Duodenal mucosa (tissue), 2 donors: ENCODE results near the gene RNF141.

ENCODE experiments used
- H3K27ac ChIP-seq: one replicate; pipeline ENCODE4 v1.7.0; 2013; ENCODE audit warnings: low read depth, low read length
- H3K27me3 ChIP-seq, 2 donors: one replicate each; pipeline ENCODE4 v1.7.0; 2013; ENCODE audit warnings: low read length in 2 of 2, control low read depth in 1 of 2; ENCODE audit not compliant: insufficient read depth in 2 of 2, control insufficient read depth in 1 of 2
- H3K36me3 ChIP-seq, 2 donors: one replicate each; pipeline ENCODE4 v1.7.0; 2013; ENCODE audit warnings: low read length in 2 of 2, control low read depth in 1 of 2; ENCODE audit not compliant: insufficient read depth in 2 of 2, control insufficient read depth in 1 of 2
- H3K4me1 ChIP-seq, 2 donors: one replicate each; pipeline ENCODE4 v1.7.0; 2013; ENCODE audit warnings: low read length in 2 of 2, control low read depth in 1 of 2; ENCODE audit not compliant: insufficient read depth in 2 of 2, control insufficient read depth in 1 of 2
- H3K4me3 ChIP-seq, 2 donors: one replicate each; pipeline ENCODE4 v1.7.0; 2013; ENCODE audit warnings: low read length in 2 of 2, low read depth in 1 of 2
- H3K9ac ChIP-seq, 2 donors: one replicate each; pipeline ENCODE4 v1.7.0; 2013; ENCODE audit warnings: low read length in 2 of 2, low read depth in 1 of 2
- H3K9me3 ChIP-seq, 2 donors: one replicate each; pipeline ENCODE4 v1.7.0; 2013; ENCODE audit warnings: low read length in 2 of 2, control low read depth in 1 of 2; ENCODE audit not compliant: control insufficient read depth in 1 of 2

Gene RNF141

GRCh38 chr11:10526974-10527918, 13.7 kb downstream of the RNF141 start:
- H3K36me3 ChIP-seq, result peaks cover 9 to 37% of the 10 kb centered on the region in 2 donors
- H3K27me3 ChIP-seq, result no peaks in the 10 kb centered on the region
- no peak overlapping the region for H3K9ac ChIP-seq
- peaks cover 6 to 23% of the 10 kb centered on the region in 2 donors for H3K4me1 ChIP-seq
- no peak overlapping the region for H3K27ac ChIP-seq
- H3K9me3 ChIP-seq, result no peaks in the 10 kb centered on the region
- H3K4me3 ChIP-seq, result no peak overlapping the region

- Histone ChIP-seq H3K4me3 (no peak overlapping the region), H3K27ac (no peak overlapping the region), H3K36me3 (peaks cover 9 to 53% of the 10 kb centered on the region in 2 donors), H3K27me3 (no peaks in the 10 kb centered on the region), H3K9me3 (no peaks in the 10 kb centered on the region), H3K4me1 (peaks cover 6 to 23% of the 10 kb centered on the region in 2 donors), H3K9ac (no peak overlapping the region)
These were observed 16.5 kb downstream of the RNF141 start for GRCh38 chr11:10524471-10524870.

GRCh38 chr11:10522921-10523320, 18.1 kb downstream of the RNF141 start:
- H3K9me3 ChIP-seq, result no peaks in the 10 kb centered on the region
- H3K27me3 ChIP-seq, result no peaks in the 10 kb centered on the region
- no peak overlapping the region for H3K9ac ChIP-seq
- no peak overlapping the region for H3K4me3 ChIP-seq
- H3K36me3 ChIP-seq, result peaks cover 6 to 44% of the 10 kb centered on the region in 2 donors
- no peak overlapping the region for H3K27ac ChIP-seq
- H3K4me1 ChIP-seq, result peaks cover 6 to 9% of the 10 kb centered on the region in 2 donors

GRCh38 chr11:10522276-10522675, 18.7 kb downstream of the RNF141 start:
- no peaks in the 10 kb centered on the region for H3K27me3 ChIP-seq
- H3K36me3 ChIP-seq, result peaks cover 6 to 44% of the 10 kb centered on the region in 2 donors
- no peaks in the 10 kb centered on the region for H3K9me3 ChIP-seq
- H3K27ac ChIP-seq, result no peak overlapping the region
- H3K9ac ChIP-seq, result no peak overlapping the region
- H3K4me3 ChIP-seq, result no peak overlapping the region
- peaks cover under 1 to 4% of the 10 kb centered on the region in 2 donors for H3K4me1 ChIP-seq

- Histone ChIP-seq H3K27ac (no peak overlapping the region), H3K9me3 (no peaks in the 10 kb centered on the region), H3K9ac (no peak overlapping the region), H3K4me1 (no peaks in the 10 kb centered on the region), H3K36me3 (peaks cover 6 to 38% of the 10 kb centered on the region in 2 donors), H3K4me3 (no peak overlapping the region), H3K27me3 (no peaks in the 10 kb centered on the region)
These were observed 20.4 kb downstream of the RNF141 start for GRCh38 chr11:10520562-10520961.

GRCh38 chr11:10519630-10520029, 21.4 kb downstream of the RNF141 start:
- no peaks in the 10 kb centered on the region for H3K27me3 ChIP-seq
- no peaks in the 10 kb centered on the region for H3K4me1 ChIP-seq
- H3K27ac ChIP-seq, result no peak overlapping the region
- H3K4me3 ChIP-seq, result no peak overlapping the region
- H3K9ac ChIP-seq, result no peak overlapping the region
- H3K36me3 ChIP-seq, result peaks cover 6 to 31% of the 10 kb centered on the region in 2 donors
- H3K9me3 ChIP-seq, result no peaks in the 10 kb centered on the region

- H3K4me3 ChIP-seq, result no peak overlapping the region
- H3K4me1 ChIP-seq, result no peaks in the 10 kb centered on the region
- H3K9ac ChIP-seq, result no peak overlapping the region
- H3K36me3 ChIP-seq, result peaks cover 6 to 30% of the 10 kb centered on the region in 2 donors
- no peaks in the 10 kb centered on the region for H3K9me3 ChIP-seq
- H3K27me3 ChIP-seq, result no peaks in the 10 kb centered on the region
- no peak overlapping the region for H3K27ac ChIP-seq
These were observed 22.1 kb downstream of the RNF141 start for GRCh38 chr11:10518891-10519290.

- H3K4me3 ChIP-seq, result no peak overlapping the region
- peaks cover 7 to 28% of the 10 kb centered on the region in 2 donors for H3K36me3 ChIP-seq
- H3K9ac ChIP-seq, result no peak overlapping the region
- no peaks in the 10 kb centered on the region for H3K9me3 ChIP-seq
- no peaks in the 10 kb centered on the region for H3K27me3 ChIP-seq
- no peaks in the 10 kb centered on the region for H3K4me1 ChIP-seq
- no peak overlapping the region for H3K27ac ChIP-seq
These were observed 22.9 kb downstream of the RNF141 start for GRCh38 chr11:10518123-10518522.

- Histone ChIP-seq H3K9ac (no peak overlapping the region), H3K9me3 (no peaks in the 10 kb centered on the region), H3K27ac (no peak overlapping the region), H3K4me1 (no peaks in the 10 kb centered on the region), H3K4me3 (no peak overlapping the region), H3K27me3 (no peaks in the 10 kb centered on the region), H3K36me3 (peaks cover 4 to 13% of the 10 kb centered on the region in 2 donors)
These were observed 25.6 kb downstream of the RNF141 start for GRCh38 chr11:10515418-10515817.

- no peaks in the 10 kb centered on the region for H3K9me3 ChIP-seq
- H3K4me3 ChIP-seq, result no peak overlapping the region
- peaks cover 4 to 8% of the 10 kb centered on the region in 2 donors for H3K36me3 ChIP-seq
- H3K27me3 ChIP-seq, result no peaks in the 10 kb centered on the region
- no peak overlapping the region for H3K27ac ChIP-seq
- H3K9ac ChIP-seq, result no peak overlapping the region
- H3K4me1 ChIP-seq, result no peaks in the 10 kb centered on the region
These were observed 26.3 kb downstream of the RNF141 start for GRCh38 chr11:10514709-10515108.
